ENCODE results near the gene FARP1.

FARP1 gene

DNA sequence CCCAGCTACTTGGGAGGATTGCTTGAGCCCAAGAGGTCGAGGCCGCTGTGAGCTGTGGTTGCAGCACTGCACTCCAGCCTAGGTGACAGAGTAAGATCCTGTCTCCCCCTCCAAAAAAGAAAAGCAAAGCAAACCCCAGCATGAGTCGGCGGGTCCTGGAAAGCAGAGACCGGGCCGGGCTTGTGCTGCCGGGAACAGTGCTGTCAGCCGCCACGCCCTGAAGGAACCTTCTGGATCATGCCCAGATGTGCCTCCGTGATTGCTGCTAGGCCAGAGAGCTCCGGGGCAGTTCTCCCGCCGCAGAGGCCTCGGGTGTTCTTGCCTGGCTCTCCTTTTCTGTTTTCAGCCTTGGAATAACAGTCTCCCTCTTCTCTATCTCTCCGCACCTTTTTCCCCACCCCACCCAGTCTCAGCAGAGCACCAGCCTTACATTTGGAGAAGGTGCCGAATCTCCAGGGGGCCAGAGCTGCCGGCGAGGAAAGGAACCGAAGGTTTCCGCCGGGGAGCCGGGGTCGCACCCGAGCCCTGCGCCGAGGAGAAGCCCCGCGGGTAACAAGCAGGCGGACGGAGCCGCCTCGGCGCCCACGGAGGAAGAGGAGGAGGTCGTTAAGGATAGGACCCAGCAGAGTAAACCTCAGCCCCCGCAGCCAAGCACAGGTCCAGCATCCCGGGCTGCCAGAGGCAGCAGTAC lies 252.1 kb downstream of the FARP1 start:
- CTCF ChIA-PET, result interaction anchor here (0.6 kb wide), 1 partner anchor 564 kb away, joined by 3 read pairs; no protein-coding TSS in a partner anchor
- POLR2A ChIA-PET (ENCODE audit: low non-redundant PET), result no interaction called here
- H3K27ac ChIP-seq, result no peak overlapping the region
- DNase-seq (ENCODE audit: low spot score), result no peak
- TF ChIP-seq, protein P1, sequence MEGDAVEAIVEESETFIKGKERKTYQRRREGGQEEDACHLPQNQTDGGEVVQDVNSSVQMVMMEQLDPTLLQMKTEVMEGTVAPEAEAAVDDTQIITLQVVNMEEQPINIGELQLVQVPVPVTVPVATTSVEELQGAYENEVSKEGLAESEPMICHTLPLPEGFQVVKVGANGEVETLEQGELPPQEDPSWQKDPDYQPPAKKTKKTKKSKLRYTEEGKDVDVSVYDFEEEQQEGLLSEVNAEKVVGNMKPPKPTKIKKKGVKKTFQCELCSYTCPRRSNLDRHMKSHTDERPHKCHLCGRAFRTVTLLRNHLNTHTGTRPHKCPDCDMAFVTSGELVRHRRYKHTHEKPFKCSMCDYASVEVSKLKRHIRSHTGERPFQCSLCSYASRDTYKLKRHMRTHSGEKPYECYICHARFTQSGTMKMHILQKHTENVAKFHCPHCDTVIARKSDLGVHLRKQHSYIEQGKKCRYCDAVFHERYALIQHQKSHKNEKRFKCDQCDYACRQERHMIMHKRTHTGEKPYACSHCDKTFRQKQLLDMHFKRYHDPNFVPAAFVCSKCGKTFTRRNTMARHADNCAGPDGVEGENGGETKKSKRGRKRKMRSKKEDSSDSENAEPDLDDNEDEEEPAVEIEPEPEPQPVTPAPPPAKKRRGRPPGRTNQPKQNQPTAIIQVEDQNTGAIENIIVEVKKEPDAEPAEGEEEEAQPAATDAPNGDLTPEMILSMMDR (conservative IDR thresholded peaks at IDR 0.05; ENCODE audit: low read depth), result no peak

DNA sequence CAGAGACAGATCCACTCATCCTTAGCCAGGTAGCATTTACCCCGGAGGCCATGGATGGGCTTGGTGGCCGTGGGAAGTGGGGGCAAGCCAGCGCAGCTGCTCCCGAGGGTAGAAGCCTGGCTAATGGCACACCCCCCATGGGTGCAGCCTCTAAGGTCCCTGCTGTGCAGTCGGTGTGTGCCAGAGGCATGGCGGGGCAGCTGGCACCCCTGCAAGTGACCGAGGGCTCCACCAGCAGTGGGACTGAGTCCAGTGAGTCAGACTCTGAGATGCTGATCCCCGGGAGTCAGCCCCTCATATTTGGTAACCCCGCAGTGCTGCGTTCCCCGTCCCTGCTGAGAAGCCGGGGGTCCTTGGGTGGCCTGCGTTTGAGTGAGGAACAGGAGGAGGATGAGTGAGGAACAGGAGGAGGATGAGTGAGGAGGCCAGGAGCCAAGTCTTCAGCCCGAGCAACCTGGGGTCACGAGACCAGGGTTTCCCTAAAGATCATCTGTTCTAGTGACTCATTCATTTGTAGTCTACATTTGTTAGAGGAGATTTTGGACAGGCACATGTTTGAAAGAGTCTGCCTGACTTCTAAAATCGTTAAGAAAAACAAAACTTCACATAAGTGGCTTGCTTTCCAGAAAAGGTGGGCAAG lies 253.3 kb downstream of the FARP1 start:
- POLR2A ChIA-PET (ENCODE audit: low non-redundant PET), result no interaction called here
- no peak for DNase-seq (ENCODE audit: low spot score)
- H3K27ac ChIP-seq, result no peak overlapping the region
- TF ChIP-seq, protein P1 (conservative IDR thresholded peaks at IDR 0.05; ENCODE audit: low read depth), result no peak
- CTCF ChIA-PET, result no interaction called here

DNA sequence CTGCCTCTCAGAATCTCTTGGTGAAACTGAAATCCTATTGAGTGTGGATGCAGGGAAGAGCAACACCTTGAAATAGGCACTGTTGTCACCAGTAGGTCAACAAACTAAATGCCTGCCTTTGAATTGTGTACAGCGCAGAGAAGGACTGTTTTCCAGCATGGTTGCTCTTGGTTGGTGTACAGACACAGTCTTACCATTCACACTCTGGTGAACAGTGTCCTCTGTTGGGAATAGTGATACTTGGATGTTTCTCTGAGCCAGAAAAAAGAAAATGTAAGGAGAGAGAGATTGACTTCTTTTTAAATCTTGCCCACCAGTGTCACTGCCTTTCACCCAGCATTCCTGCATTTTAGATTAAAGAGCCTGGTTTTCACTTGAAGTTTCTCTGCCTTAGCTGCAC lies 254.3 kb downstream of the FARP1 start:
- TF ChIP-seq, protein P1 (conservative IDR thresholded peaks at IDR 0.05; ENCODE audit: low read depth), result no peak
- POLR2A ChIA-PET (ENCODE audit: low non-redundant PET), result no interaction called here
- DNase-seq (ENCODE audit: low spot score), result no peak
- CTCF ChIA-PET, result no interaction called here
- H3K27ac ChIP-seq, result no peak overlapping the region

DNA sequence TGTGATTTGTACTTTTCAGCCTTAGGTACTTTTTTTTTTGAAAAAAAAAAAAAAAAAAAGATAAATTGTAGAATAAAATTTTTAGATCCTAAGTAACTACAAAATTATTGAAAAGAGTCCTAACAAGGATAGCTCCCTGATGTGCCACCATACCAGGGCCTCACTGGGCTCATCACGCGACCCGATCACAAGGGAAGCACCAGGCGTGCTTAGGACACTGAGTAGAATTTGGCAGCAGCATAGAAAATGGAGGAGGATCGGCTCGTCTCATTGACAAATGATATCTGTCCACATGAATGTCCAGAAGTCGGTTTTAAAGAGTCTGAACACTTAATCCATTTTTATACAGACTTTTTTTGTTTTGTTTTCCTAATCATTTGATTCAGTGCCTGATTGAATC lies 255.0 kb downstream of the FARP1 start:
- ChIA-PET POLR2A (ENCODE audit: low non-redundant PET) (no interaction called here), CTCF (interaction anchor here (0.6 kb wide), 2 partner anchors 9 to 274 kb away, joined by 3 to 4 read pairs; no protein-coding TSS in a partner anchor)
- TF ChIP-seq, protein P1 (conservative IDR thresholded peaks at IDR 0.05; ENCODE audit: low read depth), result no peak
- H3K27ac ChIP-seq, result no peak overlapping the region
- DNase-seq (ENCODE audit: low spot score), result no peak

DNA sequence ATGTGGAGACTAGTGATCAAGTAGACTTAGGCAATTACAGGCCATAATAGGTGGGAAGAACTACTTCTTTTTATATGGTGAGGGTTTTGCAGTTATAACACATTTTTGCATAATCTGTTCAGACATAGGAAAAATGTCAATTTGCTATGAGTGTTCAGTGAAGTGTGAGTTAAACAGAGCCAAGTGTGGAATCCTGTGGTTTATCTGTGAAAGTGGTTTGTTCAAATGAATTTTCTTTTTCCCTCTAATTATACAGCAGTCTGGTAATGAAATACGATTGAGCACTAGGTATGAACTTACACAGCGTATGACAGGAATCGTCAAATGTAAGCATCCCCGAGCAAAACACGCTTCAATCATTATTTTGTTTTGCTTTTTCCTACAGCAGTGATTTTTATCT lies 255.7 kb downstream of the FARP1 start:
- POLR2A ChIA-PET (ENCODE audit: low non-redundant PET), result no interaction called here
- DNase-seq (ENCODE audit: low spot score), result no peak
- CTCF ChIA-PET, result no interaction called here
- no peak overlapping the region for H3K27ac ChIP-seq
- TF ChIP-seq, protein P1 (conservative IDR thresholded peaks at IDR 0.05; ENCODE audit: low read depth), result no peak

DNA sequence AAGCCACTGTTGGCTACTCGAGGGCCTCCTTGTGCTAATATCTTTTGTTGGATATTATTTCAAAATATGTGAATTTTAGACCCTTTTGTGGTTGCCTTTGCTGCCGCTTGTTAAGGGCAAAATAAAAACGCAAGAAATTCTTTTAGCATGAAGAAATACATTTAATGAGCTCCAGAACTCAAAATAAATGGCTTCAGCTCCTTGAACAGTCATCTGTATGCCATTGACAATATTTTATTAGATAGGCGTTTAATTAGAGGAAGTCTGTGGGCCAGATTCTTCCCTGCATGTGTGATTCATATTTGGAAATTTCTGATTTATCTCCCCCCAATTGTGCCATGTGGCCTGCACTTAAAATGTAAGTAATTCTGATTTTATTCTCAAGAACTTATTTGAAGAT lies 256.9 kb downstream of the FARP1 start:
- DNase-seq (ENCODE audit: low spot score), result no peak
- TF ChIP-seq, protein P1 (conservative IDR thresholded peaks at IDR 0.05; ENCODE audit: low read depth), result no peak
- ChIA-PET POLR2A (ENCODE audit: low non-redundant PET) (no interaction called here), CTCF (interaction anchor here (0.7 kb wide), 1 partner anchor 590 kb away, joined by 3 read pairs; no protein-coding TSS in a partner anchor)
- no peak overlapping the region for H3K27ac ChIP-seq
